ENCODE results near the gene MYLK2.

MYLK2 gene

GRCh38 chr20:31835977-31836852 is 17.1 kb downstream of the MYLK2 start:
- peak; percentile 84 for DNase-seq (ENCODE audit: low read depth)

- DNase-seq (ENCODE audit: low read depth): no peak
Observed at GRCh38 chr20:31836853-31837608, 17.9 kb downstream of the MYLK2 start.

- DNase-seq (ENCODE audit: low read depth): no peak
Observed at GRCh38 chr20:31837896-31838397, 18.8 kb downstream of the MYLK2 start.

- DNase-seq (ENCODE audit: low read depth): no peak
Observed at GRCh38 chr20:31838646-31839292, 19.6 kb downstream of the MYLK2 start.

- no peak for DNase-seq (ENCODE audit: low read depth)
Observed at GRCh38 chr20:31839782-31840487, 20.8 kb downstream of the MYLK2 start.

GRCh38 chr20:31840906-31841816 is 22.0 kb downstream of the MYLK2 start:
- DNase-seq (ENCODE audit: low read depth): no peak

- DNase-seq (ENCODE audit: low read depth): no peak
Observed at GRCh38 chr20:31841928-31842327, 22.8 kb downstream of the MYLK2 start.

GRCh38 chr20:31842471-31843157 is 23.5 kb downstream of the MYLK2 start:
- no peak for DNase-seq (ENCODE audit: low read depth)

- DNase-seq (ENCODE audit: low read depth): no peak
Observed at GRCh38 chr20:31843288-31843687, 24.1 kb downstream of the MYLK2 start.

- DNase-seq (ENCODE audit: low read depth): no peak
Observed at GRCh38 chr20:31843881-31844280, 24.7 kb downstream of the MYLK2 start.

GRCh38 chr20:31844737-31845299 is 25.7 kb downstream of the MYLK2 start:
- no peak for DNase-seq (ENCODE audit: low read depth)

- DNase-seq (ENCODE audit: low read depth): no peak
Observed at GRCh38 chr20:31845300-31845863, 26.2 kb downstream of the MYLK2 start, which contains the start of gene FOXS1. Gene FOXS1, minus strand, starts transcription at chr20:31845604. Its CDS starts 62 bp downstream, at chr20:31845542.

- no peak for DNase-seq (ENCODE audit: low read depth)
Observed at GRCh38 chr20:31846793-31847138, 27.6 kb downstream of the MYLK2 start.

- no peak for DNase-seq (ENCODE audit: low read depth)
Observed at GRCh38 chr20:31848088-31848999, 29.2 kb downstream of the MYLK2 start.

- no peak for DNase-seq (ENCODE audit: low read depth)
Observed at GRCh38 chr20:31849306-31849930, 30.3 kb downstream of the MYLK2 start.

- DNase-seq (ENCODE audit: low read depth): no peak
Observed at GRCh38 chr20:31851240-31851955, 32.2 kb downstream of the MYLK2 start.

GRCh38 chr20:31853481-31853880 is 34.3 kb downstream of the MYLK2 start:
- no peak for DNase-seq (ENCODE audit: low read depth)

Data from GM04504 (cell line).